Caco-2 (cell line): ENCODE results near the gene ZNF532. TPM values are rescaled to one million over a fixed set of nuclear protein-coding genes. Genes with fewer than 3 reads are reported as not detected.

Source experiments
- BruUV-seq: library from RNA; stranded (reverse); fragments of 400-500 nt; replicated peaks from 2 replicates; lab custom pipeline; 2021; lab: Mats Ljungman, UMichigan
- CTCF ChIA-PET: fragments of 300-600 bp; sonication (Branson Sonifier 250); formaldehyde crosslinking; loops from one replicate; lab custom pipeline; 2022; ENCODE audit warnings: antibody characterized with exemption; lab: Charles Lee
- POLR2A ChIA-PET: fragments of 300-600 bp; sonication (Branson Sonifier 250); formaldehyde crosslinking; loops from one replicate; lab custom pipeline; 2022; ENCODE audit warnings: antibody characterized with exemption; lab: Charles Lee
- DNase-seq, 2 experiments: peaks; one replicate each; pipeline versions ENCODE4 v3.0.0 to v3.0.0-alpha.2; 2020 to 2022
- H3K27me3 ChIP-seq: replicated peaks from 2 replicates; pipeline ENCODE4 v1.6.0; 2011; ENCODE audit warnings: low read length; ENCODE audit not compliant: control insufficient read depth, insufficient read depth
- H3K36me3 ChIP-seq: 2 replicates; pipeline ENCODE4 v1.5.1; 2011; ENCODE audit warnings: low read length; ENCODE audit not compliant: control insufficient read depth, insufficient read depth
- H3K4me1 ChIP-seq: fragments of 250-450 bp; sonication (Bioruptor Pico); 2 replicates; pipeline ENCODE4 v1.5.1; 2020; ENCODE audit warnings: mild to moderate bottlenecking
- H3K4me3 ChIP-seq: 2 replicates; pipeline ENCODE4 v1.5.1; 2011; ENCODE audit warnings: low read depth, mild to moderate bottlenecking, control low read depth, low read length
- H3K9me3 ChIP-seq: fragments of 250-450 bp; sonication (Bioruptor Pico); 2 replicates; pipeline ENCODE4 v1.5.1; 2020; ENCODE audit warnings: mild to moderate bottlenecking, moderate library complexity
- H3K27ac Mint-ChIP-seq: one replicate; pipeline ENCODE4 v1.8.0; 2022; ENCODE audit warnings: mixed read lengths; ENCODE audit not compliant: unreplicated experiment
- H3K27me3 Mint-ChIP-seq: one replicate; pipeline ENCODE4 v1.8.0; 2022; ENCODE audit warnings: mixed read lengths; ENCODE audit not compliant: insufficient read depth, unreplicated experiment
- H3K36me3 Mint-ChIP-seq: one replicate; pipeline ENCODE4 v1.8.0; 2022; ENCODE audit warnings: mild to moderate bottlenecking, mixed read lengths; ENCODE audit not compliant: insufficient read depth, unreplicated experiment
- H3K4me1 Mint-ChIP-seq: one replicate; pipeline ENCODE4 v1.8.0; 2022; ENCODE audit warnings: low read depth, mixed read lengths; ENCODE audit not compliant: unreplicated experiment
- H3K4me3 Mint-ChIP-seq: one replicate; pipeline ENCODE4 v1.8.0; 2022; ENCODE audit warnings: mild to moderate bottlenecking, moderate library complexity, mixed read lengths; ENCODE audit not compliant: unreplicated experiment
- H3K9me3 Mint-ChIP-seq: one replicate; pipeline ENCODE4 v1.8.0; 2022; ENCODE audit warnings: mixed read lengths; ENCODE audit not compliant: unreplicated experiment
- intact Hi-C: fragments of 100-400 bp; cut with micrococcal nuclease; formaldehyde crosslinking; loops from one replicate; pipeline ENCODE4 v1.10.0; 2022; ENCODE audit not compliant: unreplicated experiment
- total RNA-seq: library from RNA; stranded (reverse); gene quantifications from 2 replicates; pipeline ENCODE4 v1.2.3, GENCODE V29; 2022
- TF ChIP-seq, protein P1 (sequence below), 2 experiments: fragments of 200-600 bp in 1 of 2; IDR thresholded peaks; 1 replicate in 1 of 2; 2 replicates in 1 of 2; pipeline versions ENCODE4 v1.5.1 to v1.8.0; 2011 to 2022; ENCODE audit warnings: antibody characterized with exemption in 1 of 2, control low read depth in 1 of 2, inconsistent platforms in 1 of 2, low read depth in 1 of 2, low read length in 1 of 2, mild to moderate bottlenecking in 1 of 2, moderate library complexity in 1 of 2; ENCODE audit not compliant: insufficient read depth in 1 of 2, severe bottlenecking in 1 of 2, unreplicated experiment in 1 of 2

Gene ZNF532
- total RNA-seq, 1 experiment from 2014 or later = 32.7 TPM

DNA sequence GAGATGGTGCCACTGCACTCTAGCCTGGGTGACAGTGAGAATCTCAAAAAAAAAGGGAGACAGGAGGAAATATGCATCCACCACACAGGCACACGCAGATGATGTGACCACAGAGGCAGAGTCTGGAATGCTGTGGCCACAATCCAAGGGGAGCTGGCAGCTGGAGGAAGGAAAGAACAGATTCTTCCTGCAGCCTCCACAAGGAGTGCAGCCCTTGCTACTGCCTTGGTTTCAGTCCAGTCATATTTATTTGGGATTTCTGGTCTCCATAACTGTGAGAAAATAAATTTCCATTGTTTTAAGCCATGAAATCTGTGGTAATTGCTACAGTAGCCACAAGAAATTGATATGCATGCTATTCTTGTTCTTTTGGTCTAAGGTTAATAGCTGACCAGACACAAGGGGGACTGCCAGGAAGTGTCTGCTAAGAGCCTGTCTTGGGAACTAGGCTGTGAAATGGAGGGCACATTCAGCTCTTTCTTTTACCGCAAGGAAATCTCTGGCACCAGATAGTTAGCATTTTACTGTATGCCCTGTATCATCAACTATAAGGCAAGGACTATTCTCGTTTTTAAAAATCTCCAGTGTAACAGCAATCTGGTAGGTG, 141.9 kb downstream of the ZNF532 start:
- no peaks in the 10 kb centered on the region for H3K9me3 Mint-ChIP-seq
- H3K4me1 ChIP-seq = no peaks in the 10 kb centered on the region
- no peak for DNase-seq
- TF ChIP-seq, protein P1, sequence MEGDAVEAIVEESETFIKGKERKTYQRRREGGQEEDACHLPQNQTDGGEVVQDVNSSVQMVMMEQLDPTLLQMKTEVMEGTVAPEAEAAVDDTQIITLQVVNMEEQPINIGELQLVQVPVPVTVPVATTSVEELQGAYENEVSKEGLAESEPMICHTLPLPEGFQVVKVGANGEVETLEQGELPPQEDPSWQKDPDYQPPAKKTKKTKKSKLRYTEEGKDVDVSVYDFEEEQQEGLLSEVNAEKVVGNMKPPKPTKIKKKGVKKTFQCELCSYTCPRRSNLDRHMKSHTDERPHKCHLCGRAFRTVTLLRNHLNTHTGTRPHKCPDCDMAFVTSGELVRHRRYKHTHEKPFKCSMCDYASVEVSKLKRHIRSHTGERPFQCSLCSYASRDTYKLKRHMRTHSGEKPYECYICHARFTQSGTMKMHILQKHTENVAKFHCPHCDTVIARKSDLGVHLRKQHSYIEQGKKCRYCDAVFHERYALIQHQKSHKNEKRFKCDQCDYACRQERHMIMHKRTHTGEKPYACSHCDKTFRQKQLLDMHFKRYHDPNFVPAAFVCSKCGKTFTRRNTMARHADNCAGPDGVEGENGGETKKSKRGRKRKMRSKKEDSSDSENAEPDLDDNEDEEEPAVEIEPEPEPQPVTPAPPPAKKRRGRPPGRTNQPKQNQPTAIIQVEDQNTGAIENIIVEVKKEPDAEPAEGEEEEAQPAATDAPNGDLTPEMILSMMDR (IDR thresholded peaks at IDR 0.05; ENCODE audit: insufficient read depth in 1 of 2, low read depth in 1 of 2, low read length in 1 of 2, severe bottlenecking in 1 of 2, unreplicated experiment in 1 of 2) = no peak
- no peaks in the 10 kb centered on the region for H3K27me3 Mint-ChIP-seq
- no peak overlapping the region for H3K27ac Mint-ChIP-seq
- H3K36me3 Mint-ChIP-seq = no peaks in the 10 kb centered on the region
- no peaks in the 10 kb centered on the region for H3K27me3 ChIP-seq
- H3K4me3 ChIP-seq = no peak overlapping the region
- POLR2A ChIA-PET = no interaction called here
- CTCF ChIA-PET = no interaction called here
- no peak overlapping the region for H3K4me3 Mint-ChIP-seq
- BruUV-seq = no TSS peak
- H3K9me3 ChIP-seq = no peaks in the 10 kb centered on the region
- no peaks in the 10 kb centered on the region for H3K36me3 ChIP-seq
- intact Hi-C loops = loop anchor here (10.0 kb wide), 1 partner anchor 58 kb away; no protein-coding TSS in a partner anchor
- H3K4me1 Mint-ChIP-seq = no peaks in the 10 kb centered on the region

GRCh38 chr18:59008302-59008974, 143.8 kb downstream of the ZNF532 start:
- Mint-ChIP-seq H3K9me3 (no peaks in the 10 kb centered on the region), H3K27me3 (no peaks in the 10 kb centered on the region), H3K4me1 (no peaks in the 10 kb centered on the region), H3K27ac (peak overlapping the region; percentile 94), H3K4me3 (peak overlapping the region; percentile 68), H3K36me3 (no peaks in the 10 kb centered on the region)
- TF ChIP-seq, protein P1 (IDR thresholded peaks at IDR 0.05; ENCODE audit: insufficient read depth in 1 of 2, low read depth in 1 of 2, low read length in 1 of 2, severe bottlenecking in 1 of 2, unreplicated experiment in 1 of 2) = no peak
- POLR2A ChIA-PET = no interaction called here
- H3K27me3 ChIP-seq = no peaks in the 10 kb centered on the region
- peak; percentile 24 to 26 for DNase-seq
- H3K9me3 ChIP-seq = no peaks in the 10 kb centered on the region
- H3K4me1 ChIP-seq = no peaks in the 10 kb centered on the region
- CTCF ChIA-PET = no interaction called here
- intact Hi-C loops = loop anchor here (10.0 kb wide), 1 partner anchor 56 kb away; no protein-coding TSS in a partner anchor
- BruUV-seq = no TSS peak
- H3K36me3 ChIP-seq = no peaks in the 10 kb centered on the region
- H3K4me3 ChIP-seq = no peak overlapping the region

- TF ChIP-seq, protein P1 (IDR thresholded peaks at IDR 0.05; ENCODE audit: insufficient read depth in 1 of 2, low read depth in 1 of 2, low read length in 1 of 2, severe bottlenecking in 1 of 2, unreplicated experiment in 1 of 2) = no peak
- no peak for DNase-seq
- Mint-ChIP-seq H3K4me1 (no peaks in the 10 kb centered on the region), H3K27ac (no peak overlapping the region), H3K36me3 (no peaks in the 10 kb centered on the region), H3K27me3 (no peaks in the 10 kb centered on the region), H3K9me3 (no peaks in the 10 kb centered on the region), H3K4me3 (no peak overlapping the region)
- H3K4me3 ChIP-seq = no peak overlapping the region
- intact Hi-C loops = loop anchor here (10.0 kb wide), 1 partner anchor 55 kb away; no protein-coding TSS in a partner anchor
- CTCF ChIA-PET = no interaction called here
- no peaks in the 10 kb centered on the region for H3K36me3 ChIP-seq
- no peaks in the 10 kb centered on the region for H3K9me3 ChIP-seq
- no peaks in the 10 kb centered on the region for H3K4me1 ChIP-seq
- BruUV-seq = no TSS peak
- POLR2A ChIA-PET = no interaction called here
- no peaks in the 10 kb centered on the region for H3K27me3 ChIP-seq
These were observed 145.2 kb downstream of the ZNF532 start for GRCh38 chr18:59009846-59010245.
